PFSK-1 (cell line): ENCODE results near the gene RNF214. TPM values are rescaled to one million over a fixed set of nuclear protein-coding genes. Genes with fewer than 3 reads are reported as not detected.

ENCODE experiments used
- FOXP2 ChIP-seq: optimal IDR thresholded peaks from 2 replicates; pipeline ENCODE3; 2011; ENCODE audit warnings: borderline replicate concordance, control low read depth, inconsistent platforms; ENCODE audit not compliant: insufficient read depth; ENCODE audit errors: extremely low read length, extremely low read depth
- POLR2AphosphoS5 ChIP-seq: IDR thresholded peaks from 2 replicates; pipeline ENCODE4 v1.6.1; 2012; ENCODE audit warnings: low read depth, mild to moderate bottlenecking, control low read depth, low read length, moderate library complexity
- SIN3A ChIP-seq: IDR thresholded peaks from 2 replicates; pipeline ENCODE4 v1.6.1; 2012; ENCODE audit warnings: mild to moderate bottlenecking, low read length, moderate library complexity, borderline replicate concordance; ENCODE audit not compliant: insufficient read depth
- TAF1 ChIP-seq: IDR thresholded peaks from 2 replicates; pipeline ENCODE4 v1.6.1; 2012; ENCODE audit warnings: low read length, control low read depth, borderline replicate concordance; ENCODE audit not compliant: insufficient read depth
- polyA plus RNA-seq: library from polyadenylated mRNA; unstranded; fragments of >200 nt; gene quantifications from one replicate; pipeline ENCODE4 v1.2.1, GENCODE V29; 2012; ENCODE audit warnings: low read depth, missing spikeins; ENCODE audit not compliant: insufficient read length
- TF ChIP-seq, protein P1 (sequence below), 2 experiments: IDR thresholded peaks; 2 replicates each; pipeline versions ENCODE4 v1.6.1 to v1.8.0; 2011 to 2012; ENCODE audit warnings: low read depth in 2 of 2, low read length in 2 of 2, control low read depth in 1 of 2, inconsistent platforms in 1 of 2, mild to moderate bottlenecking in 1 of 2, moderate library complexity in 1 of 2; ENCODE audit not compliant: insufficient read depth in 1 of 2

The RNF214 gene
- polyA plus RNA-seq: 27.8 TPM

DNA sequence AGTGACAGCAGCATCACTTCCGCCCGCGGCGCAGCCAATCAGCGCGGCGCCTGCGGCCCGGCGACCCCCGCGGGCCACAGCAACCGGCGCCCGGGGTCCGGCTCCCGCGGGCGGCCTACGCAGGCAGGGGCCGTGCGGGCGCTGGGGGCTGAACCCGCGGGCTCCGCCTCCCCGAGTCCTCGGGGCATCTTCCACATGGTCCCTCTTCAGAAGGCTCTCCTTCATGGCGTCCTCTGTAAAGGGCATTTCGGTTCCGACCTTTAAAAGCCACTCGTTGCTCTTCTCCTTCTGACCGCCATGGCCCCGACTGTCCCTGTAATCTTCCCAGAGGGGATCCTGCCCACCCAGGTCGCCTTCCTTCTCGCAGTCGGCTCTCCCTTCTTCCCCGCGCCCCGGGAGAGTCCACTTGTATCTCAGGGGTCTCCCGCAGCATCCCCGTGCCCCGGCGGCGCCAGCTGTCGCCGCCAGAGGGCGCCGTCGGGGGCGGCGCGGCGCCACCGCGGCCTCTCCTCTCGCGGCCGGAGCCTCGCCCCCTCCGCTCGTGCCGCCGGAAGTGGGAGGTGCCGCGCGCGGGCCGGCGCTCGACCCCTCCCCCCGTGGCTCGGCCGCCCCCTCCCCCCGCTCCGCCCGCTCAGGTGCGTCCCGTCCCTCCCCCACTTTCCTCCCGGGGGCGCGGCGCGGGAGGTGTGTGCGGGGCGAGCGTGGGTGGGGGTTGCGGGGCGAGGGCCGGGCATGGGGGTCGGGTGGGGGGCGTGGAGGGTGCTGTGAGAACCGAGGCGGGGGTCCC is at the start of gene RNF214:
Gene RNF214 (plus strand): TSS at position 580 of the 787 bp plus-strand sequence. CDS start 1,602 bp downstream, outside the sequence.
- TF ChIP-seq SIN3A (no peak), TAF1 (no peak), FOXP2 (peak; percentile 86), POLR2AphosphoS5 (peak; percentile 59; the same call in 1 of the 2 replicates)
- TF ChIP-seq, protein P1, sequence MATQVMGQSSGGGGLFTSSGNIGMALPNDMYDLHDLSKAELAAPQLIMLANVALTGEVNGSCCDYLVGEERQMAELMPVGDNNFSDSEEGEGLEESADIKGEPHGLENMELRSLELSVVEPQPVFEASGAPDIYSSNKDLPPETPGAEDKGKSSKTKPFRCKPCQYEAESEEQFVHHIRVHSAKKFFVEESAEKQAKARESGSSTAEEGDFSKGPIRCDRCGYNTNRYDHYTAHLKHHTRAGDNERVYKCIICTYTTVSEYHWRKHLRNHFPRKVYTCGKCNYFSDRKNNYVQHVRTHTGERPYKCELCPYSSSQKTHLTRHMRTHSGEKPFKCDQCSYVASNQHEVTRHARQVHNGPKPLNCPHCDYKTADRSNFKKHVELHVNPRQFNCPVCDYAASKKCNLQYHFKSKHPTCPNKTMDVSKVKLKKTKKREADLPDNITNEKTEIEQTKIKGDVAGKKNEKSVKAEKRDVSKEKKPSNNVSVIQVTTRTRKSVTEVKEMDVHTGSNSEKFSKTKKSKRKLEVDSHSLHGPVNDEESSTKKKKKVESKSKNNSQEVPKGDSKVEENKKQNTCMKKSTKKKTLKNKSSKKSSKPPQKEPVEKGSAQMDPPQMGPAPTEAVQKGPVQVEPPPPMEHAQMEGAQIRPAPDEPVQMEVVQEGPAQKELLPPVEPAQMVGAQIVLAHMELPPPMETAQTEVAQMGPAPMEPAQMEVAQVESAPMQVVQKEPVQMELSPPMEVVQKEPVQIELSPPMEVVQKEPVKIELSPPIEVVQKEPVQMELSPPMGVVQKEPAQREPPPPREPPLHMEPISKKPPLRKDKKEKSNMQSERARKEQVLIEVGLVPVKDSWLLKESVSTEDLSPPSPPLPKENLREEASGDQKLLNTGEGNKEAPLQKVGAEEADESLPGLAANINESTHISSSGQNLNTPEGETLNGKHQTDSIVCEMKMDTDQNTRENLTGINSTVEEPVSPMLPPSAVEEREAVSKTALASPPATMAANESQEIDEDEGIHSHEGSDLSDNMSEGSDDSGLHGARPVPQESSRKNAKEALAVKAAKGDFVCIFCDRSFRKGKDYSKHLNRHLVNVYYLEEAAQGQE (IDR thresholded peaks at IDR 0.05; ENCODE audit: insufficient read depth in 1 of 2, low read depth in 2 of 2, low read length in 2 of 2): no peak

DNA sequence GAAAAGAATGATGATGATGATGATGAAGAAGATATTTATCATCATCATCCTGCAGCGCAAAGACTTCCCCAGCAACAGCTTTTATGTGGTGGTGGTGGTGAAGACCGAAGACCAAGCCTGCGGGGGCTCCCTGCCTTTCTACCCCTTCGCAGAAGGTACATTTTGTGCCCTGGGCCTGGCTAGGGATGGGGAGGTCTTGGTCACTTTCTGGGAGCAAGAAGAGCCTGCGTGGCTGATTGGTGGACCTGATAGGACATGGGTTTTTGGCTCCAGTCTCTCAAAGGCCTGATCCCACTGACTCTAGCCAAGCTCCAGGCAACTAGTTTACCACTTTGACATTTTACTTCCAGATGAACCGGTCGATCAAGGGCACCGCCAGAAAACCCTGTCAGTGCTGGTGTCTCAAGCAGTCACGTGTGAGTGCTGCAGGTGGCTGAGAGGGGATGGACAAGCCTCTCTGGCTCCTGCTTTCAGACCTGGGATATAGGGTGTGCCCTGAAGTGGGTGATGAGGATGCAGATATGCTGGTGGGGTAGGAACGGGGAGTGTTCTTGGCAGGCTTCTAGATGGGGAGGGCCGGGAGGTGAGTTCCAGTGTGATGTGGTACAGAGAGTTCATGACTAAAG is 48.6 kb upstream of the RNF214 start:
- TF ChIP-seq POLR2AphosphoS5: no peak
- no peak for TF ChIP-seq SIN3A
- TF ChIP-seq TAF1: no peak
- no peak for TF ChIP-seq FOXP2
- TF ChIP-seq, protein P1 (IDR thresholded peaks at IDR 0.05; ENCODE audit: insufficient read depth in 1 of 2, low read depth in 2 of 2, low read length in 2 of 2): no peak

DNA sequence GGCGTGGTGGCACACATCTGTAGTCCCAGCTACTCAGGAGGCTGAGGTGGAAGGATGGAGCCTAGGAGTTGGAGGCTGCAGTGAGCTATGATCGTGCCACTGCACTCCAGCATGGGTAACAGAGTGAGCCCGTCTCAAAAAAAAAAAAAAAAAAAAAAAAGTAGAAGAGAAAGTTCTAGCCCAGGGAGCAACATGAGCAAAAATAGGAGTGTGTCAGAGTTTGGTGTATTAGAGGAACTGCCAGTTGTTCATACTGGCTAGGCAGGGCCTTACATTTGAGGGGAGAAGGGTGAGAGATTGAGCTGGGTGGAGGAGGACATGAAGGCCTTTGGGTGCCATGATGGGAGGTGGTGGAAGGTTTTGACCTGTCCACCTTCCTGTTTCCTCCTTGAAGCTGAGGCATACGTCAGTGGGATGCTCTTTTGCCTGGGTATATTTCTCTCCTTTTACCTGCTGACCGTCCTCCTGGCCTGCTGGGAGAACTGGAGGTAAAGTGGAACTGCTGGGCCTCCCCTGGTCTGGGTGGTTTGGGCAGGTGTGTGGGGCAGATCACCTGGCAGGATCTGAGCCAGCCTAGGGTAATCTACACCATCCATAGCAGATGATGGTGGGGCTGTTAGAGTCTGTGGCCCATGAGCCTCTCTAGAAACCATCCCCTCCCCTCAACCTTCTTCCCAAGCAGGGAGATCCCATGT is 46.6 kb upstream of the RNF214 start:
- TF ChIP-seq TAF1 (no peak), POLR2AphosphoS5 (no peak), FOXP2 (no peak)
- TF ChIP-seq, protein P1 (IDR thresholded peaks at IDR 0.05; ENCODE audit: insufficient read depth in 1 of 2, low read depth in 2 of 2, low read length in 2 of 2): no peak

DNA sequence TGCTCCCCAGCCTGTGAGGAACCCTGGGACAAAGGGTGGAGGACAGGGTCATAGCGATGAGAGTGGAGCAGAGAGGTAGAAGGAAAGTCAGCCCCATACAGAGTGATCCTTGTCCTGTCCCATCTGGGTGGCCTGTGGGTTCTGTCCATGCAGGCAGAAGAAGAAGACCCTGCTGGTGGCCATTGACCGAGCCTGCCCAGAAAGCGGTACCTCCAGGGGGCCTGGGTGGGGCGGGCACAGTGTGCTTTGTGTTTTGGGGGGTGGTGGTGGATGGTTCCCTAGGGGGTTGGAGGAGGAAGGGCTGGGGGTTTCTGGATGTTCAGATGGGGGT is 46.1 kb upstream of the RNF214 start:
- TF ChIP-seq, protein P1 (IDR thresholded peaks at IDR 0.05; ENCODE audit: insufficient read depth in 1 of 2, low read depth in 2 of 2, low read length in 2 of 2): no peak
- no peak for TF ChIP-seq FOXP2
- TF ChIP-seq SIN3A: no peak
